CD14-positive monocyte (primary cell): ENCODE measurements around the gene CEP290. TPM values are rescaled to one million over a fixed set of nuclear protein-coding genes. Genes with fewer than 3 reads are reported as not detected.

Experiments
- DNase-seq, 3 donors: peaks; one replicate each; pipeline ENCODE4 v3.0.0-alpha.2; 2011 to 2022
- H2AFZ ChIP-seq: 2 replicates; pipeline ENCODE4 v1.6.0; 2012; ENCODE audit warnings: mild to moderate bottlenecking, low read depth, low read length, inconsistent platforms; ENCODE audit not compliant: insufficient read depth, poor library complexity, severe bottlenecking
- H3K27ac ChIP-seq, 2 donors: 1 replicate in 1 of 2; 2 replicates in 1 of 2; pipeline ENCODE4 v1.5.1; 2012 to 2013; ENCODE audit warnings: low read length in 2 of 2, control low read depth in 1 of 2, inconsistent platforms in 1 of 2, low read depth in 1 of 2, mild to moderate bottlenecking in 1 of 2
- H3K27me3 ChIP-seq, 2 donors: one replicate each; pipeline versions ENCODE4 v1.6.0 to v1.6.1; 2011 to 2013; ENCODE audit warnings: low read length in 2 of 2; ENCODE audit not compliant: control insufficient read depth in 2 of 2, insufficient read depth in 2 of 2
- H3K36me3 ChIP-seq, 2 donors: replicated peaks in 1 of 2; 1 replicate in 1 of 2; 2 replicates in 1 of 2; pipeline versions ENCODE4 v1.5.1 to v1.6.1; 2012 to 2013; ENCODE audit warnings: low read length in 2 of 2, control low read depth in 1 of 2, inconsistent platforms in 1 of 2, mild to moderate bottlenecking in 1 of 2; ENCODE audit not compliant: insufficient read depth in 2 of 2, control insufficient read depth in 1 of 2
- H3K4me1 ChIP-seq, 2 donors: 1 replicate in 1 of 2; 2 replicates in 1 of 2; pipeline versions ENCODE4 v1.5.1 to v1.6.1; 2012 to 2013; ENCODE audit warnings: low read length in 2 of 2, control low read depth in 1 of 2, inconsistent platforms in 1 of 2, mild to moderate bottlenecking in 1 of 2, moderate library complexity in 1 of 2; ENCODE audit not compliant: insufficient read depth in 2 of 2, control insufficient read depth in 1 of 2
- H3K4me2 ChIP-seq: replicated peaks from 2 replicates; pipeline ENCODE3; 2012; ENCODE audit warnings: low read length, moderate library complexity, mild to moderate bottlenecking; ENCODE audit not compliant: poor library complexity, severe bottlenecking; ENCODE audit errors: extremely low read depth
- H3K4me3 ChIP-seq, 3 experiments: fragments of 200-600 bp in 1 of 3; sonication (generic) in 1 of 3; replicated peaks in 1 of 3; 1 replicate in 2 of 3; 2 replicates in 1 of 3; pipeline ENCODE4 v1.5.1; 2011 to 2013; ENCODE audit warnings: low read length in 3 of 3, mild to moderate bottlenecking in 3 of 3, control low read depth in 2 of 3, low read depth in 2 of 3, inconsistent platforms in 1 of 3, moderate library complexity in 1 of 3
- H3K79me2 ChIP-seq: 2 replicates; pipeline ENCODE4 v1.6.0; 2012; ENCODE audit warnings: mild to moderate bottlenecking, control low read depth, inconsistent platforms, low read length, moderate library complexity; ENCODE audit not compliant: insufficient read depth
- H3K9ac ChIP-seq: 2 replicates; pipeline ENCODE4 v1.6.0; 2017; ENCODE audit warnings: low read length, mild to moderate bottlenecking; ENCODE audit not compliant: insufficient read depth, poor library complexity, severe bottlenecking
- H3K9me3 ChIP-seq, 2 donors: replicated peaks in 1 of 2; 1 replicate in 1 of 2; 2 replicates in 1 of 2; pipeline versions ENCODE4 v1.5.1 to v1.6.1; 2012 to 2013; ENCODE audit warnings: low read length in 2 of 2, control low read depth in 1 of 2; ENCODE audit not compliant: control insufficient read depth in 1 of 2, insufficient read depth in 1 of 2
- H4K20me1 ChIP-seq: 2 replicates; pipeline ENCODE4 v1.6.0; 2012; ENCODE audit warnings: mild to moderate bottlenecking, low read length, control low read depth, moderate library complexity; ENCODE audit not compliant: insufficient read depth
- H3K27ac Mint-ChIP-seq, 7 donors: one replicate each; pipeline ENCODE4 v1.8.0; 2020; ENCODE audit warnings: mild to moderate bottlenecking in 7 of 7, mixed read lengths in 7 of 7, moderate library complexity in 6 of 7, inconsistent platforms in 2 of 7
- H3K27me3 Mint-ChIP-seq, 3 donors: one replicate each; pipeline ENCODE4 v1.8.0; 2021 to 2022; ENCODE audit warnings: low read depth in 3 of 3, mild to moderate bottlenecking in 3 of 3, mixed read lengths in 3 of 3, moderate library complexity in 3 of 3, inconsistent platforms in 1 of 3
- H3K36me3 Mint-ChIP-seq, 2 donors: one replicate each; pipeline ENCODE4 v1.8.0; 2020; ENCODE audit warnings: mixed read lengths in 2 of 2, inconsistent platforms in 1 of 2, mild to moderate bottlenecking in 1 of 2
- H3K4me1 Mint-ChIP-seq: one replicate; pipeline ENCODE4 v1.8.0; 2020; ENCODE audit warnings: mild to moderate bottlenecking, mixed read lengths
- H3K4me3 Mint-ChIP-seq, 2 donors: one replicate each; pipeline ENCODE4 v1.8.0; 2020; ENCODE audit warnings: mild to moderate bottlenecking in 2 of 2, mixed read lengths in 2 of 2, moderate library complexity in 1 of 2
- H3K9me3 Mint-ChIP-seq, 7 donors: one replicate each; pipeline ENCODE4 v1.8.0; 2020 to 2022; ENCODE audit warnings: mixed read lengths in 7 of 7, mild to moderate bottlenecking in 6 of 7, moderate library complexity in 6 of 7, inconsistent platforms in 2 of 7
- CTCF ChIP-seq: fragments of 200-600 bp; IDR thresholded peaks from one replicate; pipeline ENCODE4 v1.8.0; 2022; ENCODE audit warnings: antibody characterized with exemption, mild to moderate bottlenecking
- WGBS: methylation state at CpG from one replicate; pipeline ENCODE4 v1.1.5; 2013; ENCODE audit warnings: missing lambda C conversion rate; ENCODE audit not compliant: insufficient coverage; 5-methylcytosine and 5-hydroxymethylcytosine counted together
- intact Hi-C, 2 donors: fragments of 100-400 bp; cut with micrococcal nuclease; formaldehyde crosslinking; loops; one replicate each; pipeline versions ENCODE4 v1.15.0 to v1.15.1; 2023
- polyA plus RNA-seq, 3 donors: library from polyadenylated mRNA; depleted of rRNA in 1 of 3; unstranded in 2 of 3; stranded (reverse) in 1 of 3; fragments of 300-500 nt in 2 of 3; fragments of >200 nt in 1 of 3; fragmentation: Illumina TruSeq in 2 of 3; gene quantifications; 1 replicate in 2 of 3; 2 replicates in 1 of 3; pipeline ENCODE4 v1.2.3, GENCODE V29; 2012 to 2021

Gene CEP290
- polyA plus RNA-seq, 3 donors: 0.55 to 1.5 (median 0.71) TPM

- Histone ChIP-seq H3K36me3 (peaks cover 0 to under 1% of the 10 kb centered on the region in 2 donors), H3K4me3 (no peak overlapping the region), H3K4me1 (peaks cover 14 to 20% of the 10 kb centered on the region in 2 donors), H3K27ac (no peak overlapping the region), H3K4me2 (no peak overlapping the region), H2AFZ (no peak overlapping the region), H3K27me3 (no peaks in the 10 kb centered on the region), H4K20me1 (no peaks in the 10 kb centered on the region), H3K9me3 (no peaks in the 10 kb centered on the region), H3K9ac (no peak overlapping the region), H3K79me2 (peaks cover 6% of the 10 kb centered on the region)
- TF ChIP-seq CTCF: no peak
- Mint-ChIP-seq H3K27ac (peak overlapping the region in 1 of 7 donors; percentile 30), H3K4me3 (no peak overlapping the region), H3K36me3 (peaks cover 4 to 5% of the 10 kb centered on the region in 2 donors), H3K27me3 (no peaks in the 10 kb centered on the region), H3K4me1 (peaks cover 18% of the 10 kb centered on the region), H3K9me3 (no peaks in the 10 kb centered on the region)
- intact Hi-C loops: loop anchor here in 1 of 2 donors (10.0 kb wide), 1 partner anchor 1380 kb away; the partner anchor contains the start of genes GALNT4 and POC1B
- no peak for DNase-seq
- 95% methylated on average over 2 of the region's 3 CpGs for WGBS
Observed at GRCh38 chr12:88144546-88145468, 2.9 kb upstream of the CEP290 start.

- H3K4me1 ChIP-seq: peaks cover 14 to 20% of the 10 kb centered on the region in 2 donors
- WGBS: no CpG with 5 or more reads among the region's 5 CpGs
- peak overlapping the region in 1 of 7 donors; percentile 64 for H3K27ac Mint-ChIP-seq
- no peak overlapping the region for H2AFZ ChIP-seq
- H3K27ac ChIP-seq: no peak overlapping the region
- H3K27me3 ChIP-seq: no peaks in the 10 kb centered on the region
- H3K4me1 Mint-ChIP-seq: peaks cover 18% of the 10 kb centered on the region
- H3K36me3 Mint-ChIP-seq: peaks cover 2% of the 10 kb centered on the region in 2 donors
- H3K4me3 Mint-ChIP-seq: no peak overlapping the region
- no peak overlapping the region for H3K9ac ChIP-seq
- H3K27me3 Mint-ChIP-seq: no peaks in the 10 kb centered on the region
- H3K9me3 Mint-ChIP-seq: no peaks in the 10 kb centered on the region
- intact Hi-C loops: loop anchor here in 1 of 2 donors (10.0 kb wide), 1 partner anchor 1381 kb away; the partner anchor contains the start of genes GALNT4 and POC1B
- no peak overlapping the region for H3K4me2 ChIP-seq
- no peaks in the 10 kb centered on the region for H3K36me3 ChIP-seq
- H3K4me3 ChIP-seq: no peak overlapping the region
- TF ChIP-seq CTCF: no peak
- no peak for DNase-seq
- no peaks in the 10 kb centered on the region for H4K20me1 ChIP-seq
- H3K9me3 ChIP-seq: no peaks in the 10 kb centered on the region
- peaks cover 6% of the 10 kb centered on the region for H3K79me2 ChIP-seq
Observed at GRCh38 chr12:88144037-88144436, 2.1 kb upstream of the CEP290 start.
